ENCODE measurements around the gene ERI3.
"Not testable (repeated sequence)": the region's sequence is repeated elsewhere in the genome, so short reads cannot be mapped to it uniquely, and the experiment has no call there.

The ERI3 gene

GRCh38 chr1:44229435-44230167 is 125.5 kb downstream of the ERI3 start:
- DNase-seq: no peak

- DNase-seq: no peak
Measured at GRCh38 chr1:44228218-44228617, 126.8 kb downstream of the ERI3 start.

GRCh38 chr1:44227211-44227610 is 127.8 kb downstream of the ERI3 start:
- DNase-seq: no peak

GRCh38 chr1:44225761-44226160 is 129.3 kb downstream of the ERI3 start:
- DNase-seq: no peak

- DNase-seq: no peak
Measured at GRCh38 chr1:44223187-44223610, 131.9 kb downstream of the ERI3 start.

GRCh38 chr1:44222397-44223186 is 132.5 kb downstream of the ERI3 start:
- no peak for DNase-seq

GRCh38 chr1:44221769-44222168 is 133.3 kb downstream of the ERI3 start:
- no peak for DNase-seq

- DNase-seq: no peak
Measured at GRCh38 chr1:44220755-44221154, 134.3 kb downstream of the ERI3 start.

- no peak for DNase-seq
Measured at GRCh38 chr1:44220001-44220751, 134.9 kb downstream of the ERI3 start.

GRCh38 chr1:44219301-44219626 is 135.8 kb downstream of the ERI3 start:
- no peak for DNase-seq

GRCh38 chr1:44218503-44219300 is 136.4 kb downstream of the ERI3 start:
- no peak for DNase-seq

- peak; percentile 3 for DNase-seq
Measured at GRCh38 chr1:44217809-44218410, 137.1 kb downstream of the ERI3 start.

- DNase-seq: peak; percentile 52
Measured at GRCh38 chr1:44213222-44214112, 141.6 kb downstream of the ERI3 start, which contains the start of gene DMAP1. TSS of gene DMAP1 (plus strand) at chr1:44213471. CDS start at chr1:44213754, 283 bp downstream.

GRCh38 chr1:44212355-44213221 is 142.5 kb downstream of the ERI3 start:
- DNase-seq: no peak

GRCh38 chr1:44210595-44210994 is 144.5 kb downstream of the ERI3 start:
- DNase-seq: no peak

GRCh38 chr1:44208226-44208625 is 146.8 kb downstream of the ERI3 start:
- DNase-seq: no peak

- not testable (repeated sequence) for DNase-seq
Measured at GRCh38 chr1:44206545-44206944, 148.5 kb downstream of the ERI3 start.

GRCh38 chr1:44200336-44200735 is 154.7 kb downstream of the ERI3 start:
- DNase-seq: no peak

GRCh38 chr1:44174630-44175029 is 180.4 kb downstream of the ERI3 start:
- no peak for DNase-seq

Data from NCI-H187 treated with DMSO at 0.1 percent for 48 hours (cell line).